COLO829 (cell line): ENCODE results near the gene KMT2A.
A peak's percentile ranks its signal among the peaks of the same experiment; 100 is the strongest.
"Not testable (repeated sequence)": the region's sequence is repeated elsewhere in the genome, so short reads cannot be mapped to it uniquely, and the experiment has no call there.

Source experiments
- DNase-seq: peaks from one replicate; pipeline ENCODE4 v3.0.0; 2012; ENCODE audit warnings: low spot score

The KMT2A gene

DNA sequence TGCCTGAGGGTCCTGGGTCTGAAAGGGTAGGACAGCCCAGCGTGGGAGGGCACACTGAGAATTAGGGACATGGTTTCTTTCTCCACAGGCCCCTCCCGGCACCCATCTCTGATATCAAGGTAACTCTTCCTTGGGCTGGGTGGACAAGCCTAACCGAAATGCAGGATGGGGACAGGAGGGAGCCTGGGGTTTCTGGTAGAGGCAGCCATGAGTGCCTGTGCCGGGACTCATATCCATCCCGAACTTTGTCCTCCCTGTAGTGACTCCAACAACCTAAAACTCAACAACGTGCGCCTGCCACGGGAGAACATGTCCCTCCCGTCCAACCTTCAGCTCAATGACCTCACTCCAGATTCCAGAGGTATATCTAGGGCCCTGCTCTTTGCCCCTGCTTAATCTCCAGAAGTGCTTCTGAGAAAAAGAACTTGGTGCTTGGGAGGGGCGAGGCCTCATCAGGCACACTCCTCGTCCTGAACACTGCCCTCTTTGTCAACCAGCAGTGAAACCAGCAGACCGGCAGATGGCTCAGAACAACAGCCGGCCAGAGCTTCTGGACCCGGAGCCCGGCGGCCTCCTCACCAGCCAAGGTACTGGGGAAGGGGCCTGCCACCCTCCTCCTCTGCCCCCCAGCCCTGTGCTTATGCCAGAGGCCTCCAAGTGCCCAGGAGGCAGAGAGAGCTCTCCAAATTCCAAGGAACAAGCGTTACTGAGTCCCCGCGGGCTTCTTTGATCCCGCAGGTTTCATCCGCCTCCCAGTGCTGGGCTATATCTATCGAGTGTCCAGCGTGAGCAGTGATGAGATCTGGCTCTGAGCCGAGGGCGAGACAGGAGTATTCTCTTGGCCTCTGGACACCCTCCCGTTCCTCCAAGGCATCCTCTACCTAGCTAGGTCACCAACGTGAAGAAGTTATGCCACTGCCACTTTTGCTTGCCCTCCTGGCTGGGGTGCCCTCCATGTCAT is 97.8 kb downstream of the KMT2A start:
- DNase-seq: peak; percentile 75

DNA sequence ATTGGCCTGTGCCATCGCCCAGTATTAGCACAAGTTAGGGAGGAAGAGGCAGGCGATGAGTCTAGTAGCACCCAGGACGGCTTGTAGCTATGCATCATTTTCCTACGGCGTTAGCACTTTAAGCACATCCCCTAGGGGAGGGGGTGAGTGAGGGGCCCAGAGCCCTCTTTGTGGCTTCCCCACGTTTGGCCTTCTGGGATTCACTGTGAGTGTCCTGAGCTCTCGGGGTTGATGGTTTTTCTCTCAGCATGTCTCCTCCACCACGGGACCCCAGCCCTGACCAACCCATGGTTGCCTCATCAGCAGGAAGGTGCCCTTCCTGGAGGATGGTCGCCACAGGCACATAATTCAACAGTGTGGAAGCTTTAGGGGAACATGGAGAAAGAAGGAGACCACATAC is 99.0 kb downstream of the KMT2A start:
- DNase-seq: no peak

DNA sequence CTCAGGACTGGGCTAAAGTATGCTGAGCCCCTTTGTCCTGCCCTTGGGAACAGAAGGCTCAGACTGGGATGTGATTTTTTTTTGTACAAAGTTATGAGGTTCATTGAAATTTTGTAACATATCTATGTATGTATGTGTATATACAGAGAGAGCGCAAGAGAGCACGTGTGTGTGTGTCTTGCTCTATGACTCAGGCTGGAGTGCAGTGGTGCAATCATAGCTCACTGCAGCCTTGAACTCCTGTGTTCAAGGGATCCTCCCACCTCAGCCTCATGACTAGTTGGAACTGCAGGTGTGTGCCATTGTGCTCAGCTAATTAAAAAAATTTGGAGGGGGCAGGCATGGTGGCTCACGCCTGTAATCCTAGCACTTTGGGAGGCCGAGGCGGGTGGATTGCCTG is 100.4 kb downstream of the KMT2A start:
- no peak for DNase-seq

DNA sequence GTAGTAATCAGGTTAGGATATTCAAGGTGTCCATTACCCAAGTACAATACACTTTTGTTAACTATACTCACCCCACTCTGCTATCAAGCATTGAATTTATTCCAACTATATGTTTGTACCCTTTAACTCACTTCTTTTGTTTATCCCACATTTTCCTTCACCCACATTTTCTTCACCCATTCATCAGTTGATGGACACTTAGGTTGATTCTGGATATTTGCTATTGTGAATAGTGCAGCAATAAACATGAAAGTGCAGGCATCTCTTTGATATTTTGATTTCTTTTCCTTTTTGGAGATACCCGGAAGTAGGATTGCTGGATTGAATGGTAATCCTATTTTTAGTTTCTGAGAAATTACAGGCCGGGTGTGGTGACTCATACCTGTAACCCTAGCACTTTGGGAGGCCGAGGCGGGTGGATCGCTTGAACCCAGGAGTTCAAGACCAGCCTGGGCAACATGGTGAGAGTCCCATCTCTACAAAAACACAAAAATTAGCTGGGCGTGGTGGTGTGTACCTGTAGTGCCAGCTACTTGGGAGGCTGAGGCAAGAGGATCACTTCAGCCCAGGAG is 101.2 kb downstream of the KMT2A start:
- no peak for DNase-seq

DNA sequence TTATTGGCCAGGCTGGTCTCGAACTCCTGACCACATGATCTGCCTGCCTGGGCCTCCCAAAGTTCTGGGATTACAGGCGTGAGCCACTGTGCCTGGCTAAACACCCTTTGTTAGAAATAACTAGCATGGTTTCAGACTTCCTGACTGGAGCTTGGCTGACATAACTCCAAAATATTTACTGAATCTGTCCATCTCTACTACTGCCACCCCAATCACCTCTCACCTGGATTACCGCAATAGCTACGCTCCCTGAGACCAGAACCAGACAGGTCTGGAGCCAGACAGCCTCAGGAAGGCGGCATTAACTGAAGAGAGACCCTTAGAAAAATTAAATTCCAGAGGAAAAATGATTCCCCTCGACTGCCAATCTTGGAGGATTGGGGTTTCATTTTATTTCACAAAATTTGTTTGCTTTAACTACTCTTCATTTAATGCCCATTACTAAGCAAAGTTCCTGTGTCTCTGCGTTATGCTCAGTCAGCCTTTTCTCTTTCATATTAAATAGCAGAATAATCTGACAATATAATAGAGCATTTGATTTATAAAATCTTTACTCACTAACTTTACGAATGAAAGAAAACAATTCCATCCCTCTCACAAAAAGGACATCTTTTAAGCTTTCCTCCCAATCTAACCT is 107.8 kb downstream of the KMT2A start:
- DNase-seq: no peak

DNA sequence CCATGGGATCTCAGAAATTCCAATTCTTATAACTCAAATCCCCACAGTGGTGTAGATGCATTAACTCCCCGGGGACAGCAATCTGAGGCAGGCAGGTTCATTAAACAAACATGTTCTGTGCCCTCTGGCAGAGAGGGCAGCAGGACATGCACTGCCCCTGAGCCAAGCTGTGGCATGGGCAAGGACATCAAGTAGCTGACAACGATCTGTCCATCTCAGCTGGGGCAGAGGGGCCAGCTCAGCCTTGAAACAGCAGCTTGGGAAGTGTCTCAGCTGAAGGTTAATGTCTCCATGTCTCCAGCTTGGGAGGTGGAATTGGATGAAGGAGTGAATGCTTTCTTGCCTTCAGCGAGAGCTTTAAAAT is 108.3 kb downstream of the KMT2A start:
- DNase-seq: no peak

DNA sequence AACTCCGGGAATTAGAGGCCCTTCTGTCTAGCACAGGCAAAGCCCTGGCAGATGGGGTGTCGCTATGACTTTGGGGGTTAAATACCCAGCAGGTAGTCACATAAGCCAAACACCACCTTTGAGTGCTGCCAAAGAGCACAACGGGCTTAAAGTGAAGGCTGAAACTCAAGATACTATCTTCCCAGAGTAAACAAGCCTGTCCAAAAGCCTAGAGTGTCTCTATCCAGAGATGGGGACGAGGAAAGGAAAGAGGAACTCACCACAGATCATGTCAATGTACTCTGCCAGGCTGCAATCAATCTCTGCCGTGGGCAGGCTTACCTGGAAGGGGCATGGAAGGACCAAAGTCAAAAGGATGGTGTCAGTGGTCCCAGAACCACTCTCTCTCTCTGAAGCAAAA is 109.2 kb downstream of the KMT2A start:
- DNase-seq: no peak

DNA sequence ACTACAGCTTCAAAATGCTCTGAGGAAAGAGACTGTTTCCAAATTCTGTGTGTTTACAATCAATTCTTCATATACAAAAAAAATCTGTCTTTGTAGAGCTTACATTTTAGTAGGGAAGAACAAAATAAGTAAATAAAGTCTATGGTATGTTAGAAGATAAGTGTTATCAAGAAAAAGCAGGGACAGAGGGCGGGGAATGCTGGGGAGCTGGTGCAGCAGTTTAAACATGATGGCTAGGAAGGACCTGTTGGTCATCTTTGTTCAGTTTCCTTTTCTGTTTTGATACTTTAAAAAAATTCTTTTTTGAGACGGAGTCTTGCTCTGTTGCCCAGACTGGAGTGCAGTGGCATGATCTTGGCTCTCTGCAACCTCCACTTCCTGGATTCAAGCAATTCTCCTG is 110.8 kb downstream of the KMT2A start:
- no peak for DNase-seq

DNA sequence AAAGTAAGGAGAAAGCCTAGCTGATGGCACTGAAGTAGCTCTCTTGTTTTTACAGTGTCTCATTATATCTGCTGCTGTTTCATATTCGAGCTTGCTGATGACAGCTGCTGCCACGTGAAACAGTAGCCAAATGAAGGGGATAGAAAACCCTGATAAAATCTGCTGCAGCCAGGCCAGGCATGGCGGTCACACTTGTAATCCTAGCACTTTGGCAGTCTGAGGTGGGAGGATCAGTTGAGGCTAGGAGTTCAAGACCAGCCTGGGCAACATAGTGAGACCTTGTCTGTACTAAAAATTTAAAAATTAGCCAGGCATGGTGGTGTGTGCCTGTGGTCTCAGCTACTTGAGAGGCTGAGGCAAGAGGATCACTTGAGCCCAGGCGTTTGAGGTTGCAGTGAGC is 116.0 kb downstream of the KMT2A start:
- no peak for DNase-seq

DNA sequence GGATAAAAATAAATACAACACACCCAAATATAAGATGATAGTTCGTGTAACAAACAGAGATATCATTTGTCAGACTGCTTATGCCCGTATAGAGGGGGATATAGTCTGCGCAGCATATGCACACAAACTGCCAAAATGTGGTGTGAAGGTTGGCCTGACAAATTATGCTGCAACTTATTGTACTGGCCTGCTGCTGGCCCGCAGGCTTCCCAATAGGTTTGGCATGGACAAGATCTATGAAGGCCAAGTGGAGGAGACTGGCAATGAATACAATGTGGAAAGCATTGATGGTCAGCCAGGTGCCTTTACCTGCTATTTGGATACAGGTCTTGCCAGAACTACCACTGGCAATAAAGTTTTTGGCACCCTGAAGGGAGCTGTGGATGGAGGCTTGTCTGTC is 124.5 kb downstream of the KMT2A start:
- no peak for DNase-seq

DNA sequence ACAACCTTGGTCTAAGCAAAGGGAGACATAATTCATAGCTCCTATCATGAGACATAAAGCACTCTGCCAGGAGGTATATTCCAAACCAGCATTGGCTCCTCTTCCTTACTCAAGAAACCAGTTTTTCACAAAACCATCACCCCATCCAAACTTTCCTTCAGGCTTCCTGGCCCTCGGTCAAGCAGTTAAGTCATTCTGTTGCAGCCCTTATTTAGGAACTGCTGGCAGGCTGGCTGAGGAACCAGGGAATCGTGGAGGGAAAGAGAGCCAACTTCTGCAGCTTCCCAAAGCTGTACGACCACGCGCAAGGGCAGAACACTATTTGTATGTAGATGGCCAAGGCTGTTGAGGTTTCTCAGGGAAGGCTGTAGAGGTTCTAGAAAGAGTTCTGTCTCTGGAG is 128.8 kb downstream of the KMT2A start:
- DNase-seq: no peak

DNA sequence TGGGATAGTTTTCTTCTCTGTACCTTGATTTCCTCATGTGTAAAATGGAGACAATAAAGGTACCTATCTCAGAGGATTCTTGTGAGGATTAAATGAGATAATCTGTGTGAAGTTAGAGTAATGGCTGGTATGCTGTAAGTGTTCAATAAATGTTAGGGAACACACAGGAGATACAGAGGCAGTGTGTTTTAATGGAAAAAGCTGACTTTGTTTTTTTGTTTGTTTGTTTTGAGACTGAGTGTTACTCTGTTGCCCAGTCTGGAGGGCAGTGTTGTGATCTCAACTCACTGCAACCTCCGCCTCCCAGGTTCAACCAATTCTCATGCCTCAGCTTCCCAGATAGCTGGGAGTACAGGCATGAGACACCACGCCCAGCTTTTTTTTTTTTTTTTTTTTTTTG is 133.4 kb downstream of the KMT2A start:
- DNase-seq: no peak

DNA sequence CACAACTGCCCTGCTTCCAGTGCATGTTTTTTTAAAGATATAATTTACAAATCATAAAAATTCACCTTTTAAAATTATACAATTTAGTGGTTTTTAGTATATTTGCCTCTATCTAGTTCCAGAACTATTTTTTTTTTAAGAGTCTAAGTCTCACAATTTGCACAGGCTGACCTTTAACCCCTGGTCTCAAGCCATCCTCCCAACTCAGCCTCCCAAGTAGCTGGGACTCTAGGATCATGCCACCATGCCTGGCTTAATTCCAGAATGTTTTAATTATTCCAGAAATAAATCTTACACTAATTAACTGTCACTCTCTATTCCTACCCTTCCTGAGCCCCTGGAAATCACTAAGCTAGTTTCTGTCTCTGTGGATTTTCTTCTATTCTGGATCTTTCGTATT is 134.5 kb downstream of the KMT2A start:
- DNase-seq: no peak

DNA sequence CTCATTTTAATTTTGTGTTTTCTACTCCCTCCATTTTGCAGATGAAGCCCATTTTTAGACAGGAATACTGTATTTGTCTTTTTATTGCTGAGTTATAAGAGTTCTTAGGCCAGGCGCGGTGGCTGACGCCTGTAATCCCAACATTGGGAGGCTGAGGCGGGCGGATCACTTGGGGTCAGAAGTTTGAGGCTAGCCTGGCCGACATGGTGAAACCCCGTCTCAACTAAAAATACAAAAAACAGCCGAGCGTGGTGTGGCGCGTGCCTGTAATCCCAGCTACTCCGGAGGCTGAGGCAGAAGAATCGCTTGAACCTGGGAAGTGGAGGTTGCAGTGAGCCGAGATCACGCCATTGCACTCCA is 135.4 kb downstream of the KMT2A start:
- not testable (repeated sequence) for DNase-seq

DNA sequence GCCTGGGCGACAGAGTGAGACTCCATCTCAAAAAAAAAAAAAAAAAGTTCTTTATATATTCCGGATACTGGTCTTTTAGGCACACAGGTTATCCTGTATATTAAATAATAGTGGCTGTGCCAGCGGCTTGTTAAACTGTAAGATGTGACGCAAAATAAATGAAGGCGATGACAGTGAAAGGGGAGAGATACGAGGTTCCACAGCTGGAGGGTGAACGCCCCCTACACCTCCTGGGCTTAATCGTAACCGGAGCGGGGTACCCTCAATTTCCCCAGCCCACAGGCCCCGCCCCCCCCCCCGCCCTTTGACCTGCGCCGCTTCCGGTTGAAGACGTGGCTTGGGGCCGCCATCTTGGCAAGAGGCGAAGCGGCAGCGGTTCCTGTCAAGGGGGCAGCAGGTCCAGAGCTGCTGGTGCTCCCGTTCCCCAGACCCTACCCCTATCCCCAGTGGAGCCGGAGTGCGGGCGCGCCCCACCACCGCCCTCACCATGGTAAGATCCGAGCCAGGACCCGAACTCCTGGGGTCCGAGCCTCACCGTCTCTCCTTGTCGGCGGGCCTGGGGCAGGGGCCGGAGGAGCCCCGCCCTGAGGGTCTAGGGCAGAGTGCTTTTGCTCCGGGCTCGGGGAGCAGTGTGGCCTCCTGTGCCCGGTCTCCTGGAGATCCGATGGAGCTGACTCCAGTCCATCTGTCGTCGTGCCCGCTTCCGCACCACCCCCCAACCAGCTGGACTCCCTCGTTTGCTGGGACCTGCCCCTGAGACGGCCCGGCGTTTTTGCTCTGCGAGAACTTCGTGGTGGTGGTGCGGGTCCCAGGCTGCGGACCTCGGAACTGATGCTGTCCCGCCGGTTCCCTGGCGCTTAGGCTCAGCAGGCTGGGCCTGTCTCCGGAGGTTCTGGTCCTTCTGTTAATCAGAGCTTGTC is 136.0 kb downstream of the KMT2A start, which contains the start of gene ARCN1:
TSS of gene ARCN1 (plus strand) at position 349 of the 920 bp plus-strand sequence. CDS start at position 488, 139 bp downstream.
- DNase-seq: peak; percentile 63

DNA sequence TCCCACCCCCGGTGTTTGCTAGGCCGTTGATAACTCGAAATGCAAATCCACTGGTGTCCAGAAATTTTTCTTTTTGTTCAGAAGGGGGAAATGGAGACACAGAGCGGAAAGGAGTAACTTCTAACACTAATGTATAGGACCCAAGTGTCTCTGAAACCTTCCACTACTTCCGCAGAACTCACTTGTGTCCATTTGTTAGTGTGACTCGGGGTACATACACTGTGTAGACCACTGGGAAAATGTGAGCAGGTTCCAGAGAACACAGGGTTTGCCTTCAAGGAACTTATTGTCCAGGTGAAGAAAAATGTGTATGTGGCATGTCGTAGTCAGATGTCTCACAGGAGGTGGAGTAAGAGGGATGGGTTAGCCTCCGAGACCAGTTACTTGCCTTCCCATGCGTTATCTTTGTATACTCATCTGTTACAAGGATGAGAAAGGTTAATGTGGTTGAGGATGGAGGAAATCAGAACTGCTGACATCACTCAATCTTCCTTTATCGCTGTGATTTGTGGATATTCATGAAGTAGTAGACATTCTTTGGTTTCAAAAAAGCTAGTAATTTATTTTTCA is 136.8 kb downstream of the KMT2A start:
- DNase-seq: peak; percentile 42

DNA sequence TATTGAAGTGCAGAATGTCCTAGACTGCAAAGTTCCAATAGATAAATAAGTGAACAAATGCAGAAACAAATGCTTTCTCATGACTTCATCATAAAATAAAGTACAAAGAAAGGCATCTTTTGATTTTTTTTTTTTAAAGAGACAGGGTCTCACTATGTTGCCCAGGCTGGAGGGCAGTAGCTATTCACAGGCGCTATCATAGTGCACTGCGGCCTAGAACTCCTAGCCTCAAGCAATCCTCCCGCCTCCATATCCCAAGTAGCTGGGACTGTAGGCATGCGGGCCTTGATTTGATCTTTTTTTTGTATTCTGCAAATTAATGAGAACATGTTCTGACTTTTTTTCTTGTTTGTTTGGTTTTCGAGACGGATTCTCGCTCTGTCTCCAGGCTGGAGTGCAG is 138.3 kb downstream of the KMT2A start:
- no peak for DNase-seq
